NCI-H446 treated with DMSO at 0.1 percent for 48 hours (cell line): ENCODE data around the gene CACNA1C.

Source experiments
- DNase-seq: peaks from one replicate; lab custom pipeline; 2025; lab: John Stamatoyannopoulos, UW

Gene CACNA1C

DNA sequence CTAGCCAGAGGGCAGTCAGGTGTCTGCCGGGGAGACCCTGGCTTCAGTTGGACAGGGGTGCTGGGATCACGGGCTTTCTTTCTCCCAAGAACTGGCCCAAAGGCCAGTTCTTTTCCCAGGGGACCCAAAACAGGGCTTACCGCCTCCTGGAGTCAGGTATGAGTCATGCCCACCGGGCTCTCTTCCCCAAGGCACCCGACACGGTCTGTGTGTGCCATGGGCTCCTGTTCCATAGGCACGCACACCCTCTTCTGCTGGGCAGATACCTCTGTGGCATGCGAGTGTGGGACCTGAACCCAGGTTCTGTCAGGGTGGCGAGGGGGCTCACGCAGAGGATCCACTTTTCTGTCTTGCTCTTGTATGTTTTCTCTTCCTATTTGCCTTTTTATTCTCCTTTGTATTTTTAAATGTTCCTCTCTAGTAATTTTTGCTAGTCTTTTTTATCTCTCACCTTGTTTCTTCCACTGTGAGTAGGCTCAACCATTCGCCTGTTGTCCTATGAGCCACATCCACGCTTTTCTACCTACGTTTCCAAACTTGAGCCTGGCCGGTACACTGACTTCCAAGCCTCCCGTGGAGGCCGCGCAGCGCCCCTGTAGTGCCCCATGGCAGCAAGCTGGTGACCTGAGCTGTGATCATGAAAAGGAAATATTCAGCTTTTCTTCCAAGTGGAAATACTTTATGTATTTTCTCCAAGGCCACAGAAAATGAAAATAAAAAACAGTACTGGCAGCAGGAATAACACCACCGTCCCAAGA is 362.2 kb downstream of the CACNA1C start:
- no peak for DNase-seq

DNA sequence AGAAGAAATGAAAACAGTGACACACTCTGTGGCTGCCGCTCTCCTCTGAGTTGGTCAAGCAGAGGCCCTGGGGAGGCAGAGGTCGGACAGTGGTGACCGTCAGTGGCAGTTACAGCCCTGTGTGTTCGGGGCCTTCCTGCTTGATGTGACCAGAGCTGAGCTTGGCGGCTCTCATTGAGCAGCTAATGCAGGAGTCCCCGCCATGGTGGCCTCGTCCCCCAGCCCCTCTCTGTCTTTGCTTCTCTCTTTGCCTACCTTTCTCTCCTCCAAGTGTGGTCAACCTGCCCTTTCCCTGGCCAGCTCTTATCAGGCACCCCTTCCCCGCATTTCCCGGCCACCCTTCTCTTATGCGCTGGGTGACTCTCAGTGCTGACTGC is 362.8 kb downstream of the CACNA1C start:
- no peak for DNase-seq

DNA sequence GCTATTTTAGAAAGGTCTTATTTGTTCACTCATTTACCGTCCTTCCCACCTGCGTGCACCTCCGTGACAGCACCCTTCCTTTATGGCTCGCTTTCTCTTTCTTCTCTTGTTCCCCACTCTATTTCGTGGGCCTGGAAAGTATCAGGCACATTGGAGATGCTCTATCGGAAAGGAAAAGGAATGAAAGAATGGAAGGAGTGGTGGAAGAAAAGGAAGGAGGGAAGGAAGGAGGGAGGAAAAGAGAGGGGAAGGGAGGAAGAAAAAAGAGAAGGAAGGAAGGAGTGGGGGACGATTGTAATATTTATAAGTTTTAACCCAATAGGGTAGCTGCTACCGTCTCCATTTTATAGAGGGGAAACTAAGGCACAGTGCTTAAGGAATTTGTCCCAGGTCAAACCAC is 363.4 kb downstream of the CACNA1C start:
- no peak for DNase-seq

DNA sequence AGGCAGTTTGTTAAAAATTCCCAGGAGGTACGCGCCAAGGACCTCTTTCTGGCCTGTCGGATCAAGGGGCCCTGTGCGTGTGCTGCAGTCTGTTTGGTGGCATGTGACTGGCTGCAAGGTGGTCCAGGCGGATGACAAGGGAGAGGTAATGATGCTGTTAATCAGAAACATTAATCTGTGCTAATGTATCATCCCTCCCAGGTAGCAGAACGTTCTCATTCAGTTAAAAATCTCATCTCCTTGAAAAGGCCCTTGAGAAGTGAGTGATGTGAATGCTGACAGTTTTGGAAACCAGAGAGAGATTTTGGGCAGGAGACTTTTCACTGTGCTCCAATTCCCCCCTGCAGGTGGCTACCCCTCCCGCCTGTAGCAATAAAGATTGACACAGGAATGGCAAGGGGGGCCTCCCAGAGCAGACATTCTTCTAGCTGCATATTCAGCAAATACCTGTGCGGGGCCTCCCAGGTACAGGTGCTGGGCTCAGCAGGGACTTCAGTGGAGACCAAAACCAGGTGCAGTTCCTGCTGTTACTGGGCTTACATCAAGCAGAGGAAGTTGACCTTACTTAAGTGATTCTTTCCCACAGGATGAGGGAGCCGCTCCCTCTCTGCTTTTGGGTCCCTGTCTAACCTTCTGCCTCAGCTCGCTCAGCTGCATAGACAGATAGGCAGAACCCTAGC is 364.8 kb downstream of the CACNA1C start:
- DNase-seq = no peak

DNA sequence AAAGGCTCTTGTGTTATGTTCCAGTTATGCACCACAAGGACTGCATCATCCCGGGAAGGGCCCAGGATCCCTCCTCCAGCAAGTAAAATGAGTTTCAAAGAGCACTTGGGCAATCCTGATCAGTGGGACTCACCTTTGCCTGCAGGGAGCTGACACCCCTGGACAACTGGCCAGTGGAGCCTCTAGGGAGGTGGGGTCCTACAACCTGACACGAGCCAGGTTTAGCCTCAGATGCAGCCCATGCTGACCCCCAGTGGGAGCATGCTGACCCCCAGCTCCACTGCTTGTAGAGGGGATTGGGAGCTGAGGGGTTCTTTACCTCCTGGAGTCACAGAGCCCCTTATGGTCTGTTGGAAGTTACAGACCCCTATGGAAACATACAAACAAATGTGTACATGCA is 365.8 kb downstream of the CACNA1C start:
- no peak for DNase-seq

DNA sequence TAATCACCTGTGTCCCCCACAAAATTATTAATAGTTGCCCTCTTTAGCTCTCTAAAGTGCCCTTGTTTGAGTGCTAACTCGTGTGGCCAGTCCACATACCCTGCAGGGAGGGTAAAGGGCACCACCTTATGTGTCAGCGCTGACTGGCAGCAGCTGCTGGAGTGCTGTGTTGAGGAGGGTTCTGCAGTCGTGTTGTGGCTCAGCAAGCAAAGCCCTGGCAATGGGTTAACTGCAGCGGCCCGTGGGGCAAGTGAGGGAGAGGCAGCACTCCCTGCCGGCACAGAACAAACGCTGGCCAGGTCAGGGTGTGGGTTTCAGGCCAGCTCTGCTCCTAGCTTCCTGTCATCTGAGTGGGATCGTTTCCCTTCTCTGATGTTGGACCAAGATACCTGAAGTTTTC is 369.8 kb downstream of the CACNA1C start:
- DNase-seq = no peak

DNA sequence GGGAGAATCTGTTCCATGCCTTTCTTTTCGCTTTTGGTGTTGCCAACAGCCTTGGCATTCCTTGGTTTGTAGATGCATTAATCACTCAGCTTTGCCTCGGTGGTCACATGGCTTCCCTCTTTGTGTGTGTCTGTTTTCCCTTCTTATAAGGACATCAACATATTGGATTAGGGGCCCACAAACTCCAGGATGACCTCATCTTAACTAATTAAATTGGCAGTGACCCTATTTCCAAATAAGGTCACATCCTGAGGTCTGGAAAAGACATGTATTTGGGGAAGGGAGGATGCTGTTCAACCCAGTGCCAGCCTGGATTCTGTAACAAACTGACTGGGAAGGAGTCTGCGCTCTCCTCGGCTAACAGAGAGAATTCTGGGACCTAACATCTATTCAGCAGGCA is 376.2 kb downstream of the CACNA1C start:
- peak; percentile 93 for DNase-seq

DNA sequence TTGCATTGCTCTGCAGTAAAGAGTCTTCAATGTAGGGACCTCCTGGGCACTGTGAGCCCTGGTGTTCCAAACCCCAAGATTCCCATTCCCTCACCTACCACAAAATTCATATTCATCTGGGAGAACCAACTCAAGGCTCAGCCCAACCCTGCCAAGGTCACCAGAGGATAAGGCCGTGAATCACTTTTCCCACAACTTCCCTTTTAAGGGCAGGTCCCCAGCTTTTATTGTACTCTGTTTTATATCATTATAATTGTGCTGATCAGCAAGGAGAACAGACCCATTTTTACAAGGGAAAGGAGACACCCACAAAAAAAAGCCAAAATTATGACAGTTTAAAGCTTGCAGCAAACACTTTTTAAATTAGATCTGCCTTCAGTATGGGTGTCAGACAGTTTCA is 379.0 kb downstream of the CACNA1C start:
- no peak for DNase-seq

DNA sequence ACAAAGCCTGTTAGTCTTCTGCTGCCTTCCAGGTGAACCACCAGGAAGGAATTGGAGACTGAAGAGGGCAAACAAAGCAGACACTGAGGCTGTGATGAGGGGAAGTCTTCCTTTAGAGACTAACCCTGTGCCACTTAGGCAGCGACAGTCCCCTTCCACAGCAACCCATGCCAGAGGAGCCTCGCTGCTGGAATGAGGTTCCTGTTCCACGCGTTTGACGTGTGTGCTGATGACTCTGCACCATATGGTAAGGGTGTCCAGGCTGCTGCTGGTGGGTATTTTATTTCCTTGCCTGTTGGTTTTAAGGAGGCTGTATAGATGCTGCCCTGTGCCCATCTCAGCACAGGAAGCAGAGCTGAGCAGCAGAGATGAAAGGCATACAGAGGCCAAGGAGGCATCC is 380.1 kb downstream of the CACNA1C start:
- DNase-seq = no peak

DNA sequence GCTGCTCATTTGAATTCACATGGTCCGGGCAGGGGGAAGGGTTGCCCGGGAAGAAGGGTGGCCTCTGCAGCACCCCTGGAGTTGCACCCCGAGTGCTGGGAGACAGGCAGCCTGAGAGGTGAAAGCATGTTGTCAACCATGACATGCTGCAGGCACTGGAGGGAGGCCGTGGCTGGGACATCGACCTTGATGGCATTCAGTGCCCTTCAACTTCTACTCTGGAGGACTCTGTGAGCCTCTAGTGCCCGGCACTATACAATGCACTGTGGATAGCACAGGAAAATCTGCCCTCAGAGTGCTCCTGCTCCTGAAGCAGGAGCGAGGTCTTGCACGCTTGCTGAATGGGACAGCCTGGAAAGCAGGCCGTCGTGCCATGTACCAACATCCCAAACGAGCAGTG is 382.7 kb downstream of the CACNA1C start:
- no peak for DNase-seq

DNA sequence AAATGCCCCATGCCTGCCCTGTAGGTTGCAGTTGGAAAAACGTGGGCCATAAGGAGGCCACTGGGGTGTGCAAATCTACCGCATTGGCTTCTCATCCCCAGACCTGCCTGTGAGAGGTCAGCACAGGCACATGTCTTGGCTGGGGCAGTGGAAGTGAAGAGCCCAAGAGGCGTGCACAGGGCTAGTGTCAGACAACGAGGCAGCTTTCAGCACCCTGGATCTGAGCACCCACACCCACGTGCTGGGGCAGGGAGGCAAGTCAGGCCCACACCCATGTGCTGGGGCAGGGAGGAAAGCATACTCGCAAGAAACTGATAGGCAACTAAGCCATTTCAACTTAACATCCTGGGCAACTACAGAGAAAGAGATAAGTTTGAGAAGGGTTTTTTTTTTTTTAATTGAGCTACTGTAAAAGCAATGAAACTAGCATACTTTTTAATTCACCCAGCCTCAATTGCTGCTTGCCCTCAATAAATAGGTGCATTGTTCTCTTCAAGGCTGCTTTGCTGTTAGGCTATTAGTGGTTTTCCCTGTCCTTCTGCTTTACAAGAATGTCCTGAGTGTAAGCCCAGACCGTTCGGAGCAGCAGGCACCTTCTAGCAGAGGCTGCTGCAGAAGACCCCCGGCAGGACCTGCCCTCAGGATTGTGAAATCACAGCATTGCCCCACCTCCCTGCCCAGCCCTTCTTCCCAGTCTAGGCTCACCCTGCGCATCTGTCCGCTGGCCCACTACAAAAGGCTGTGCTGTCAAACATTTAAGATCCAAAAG is 386.7 kb downstream of the CACNA1C start:
- DNase-seq = no peak

DNA sequence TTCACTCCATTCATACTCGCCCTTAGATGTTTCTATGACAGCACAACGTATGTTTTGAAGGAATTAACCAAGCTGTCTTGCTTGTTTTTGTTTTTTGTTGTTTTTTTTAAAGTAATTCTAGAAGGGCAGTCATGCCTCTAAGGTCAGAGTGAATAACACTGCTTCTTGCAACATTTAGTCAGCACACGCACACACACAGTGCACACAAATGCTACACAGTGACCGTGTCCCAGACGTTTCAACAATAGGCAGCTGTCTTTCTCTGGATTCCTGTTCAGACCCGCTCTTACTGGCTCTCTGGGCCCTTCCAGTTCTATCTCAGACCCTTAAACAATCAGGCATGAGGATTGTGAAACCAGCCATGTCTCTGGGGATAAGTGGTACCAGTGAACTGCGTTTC is 391.0 kb downstream of the CACNA1C start:
- no peak for DNase-seq

DNA sequence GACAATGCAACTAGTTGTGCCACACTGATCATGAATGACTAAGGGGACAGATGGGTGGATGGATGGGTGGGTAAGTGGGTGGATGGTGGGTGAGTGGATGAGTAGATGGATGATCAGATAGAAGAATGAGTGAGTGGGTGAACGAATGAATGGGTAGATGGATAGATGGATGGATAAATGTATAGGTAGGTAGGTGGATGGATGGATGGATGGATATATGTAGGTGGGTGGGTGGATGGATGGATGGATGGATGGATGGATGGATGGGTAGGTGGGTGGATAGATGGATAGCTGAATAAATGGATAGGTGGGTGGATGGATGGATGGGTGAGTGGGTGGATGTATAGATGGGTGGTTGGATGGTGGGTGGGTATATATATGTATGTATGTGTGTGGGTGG is 393.2 kb downstream of the CACNA1C start:
- no peak for DNase-seq

DNA sequence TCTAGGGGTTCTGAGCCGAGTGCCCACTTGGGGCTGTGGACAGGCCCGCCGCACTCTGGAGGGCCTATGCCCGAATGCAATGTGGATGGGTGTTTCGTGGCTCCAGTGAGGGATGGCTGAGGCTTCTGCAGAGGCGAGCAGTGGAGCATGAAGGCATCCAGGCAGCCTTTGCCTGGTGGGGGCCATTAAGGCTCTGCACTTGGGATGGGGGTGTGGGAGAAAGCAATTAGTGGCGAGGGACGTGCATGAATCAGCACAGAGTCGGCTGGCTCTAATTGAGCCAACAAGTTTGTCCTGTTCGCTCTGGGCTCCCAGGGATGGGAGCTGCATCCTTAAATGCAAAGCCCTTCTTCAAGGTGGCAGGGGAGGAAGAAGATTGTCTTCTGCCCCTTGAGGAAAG is 395.1 kb downstream of the CACNA1C start:
- peak; percentile 13 for DNase-seq

DNA sequence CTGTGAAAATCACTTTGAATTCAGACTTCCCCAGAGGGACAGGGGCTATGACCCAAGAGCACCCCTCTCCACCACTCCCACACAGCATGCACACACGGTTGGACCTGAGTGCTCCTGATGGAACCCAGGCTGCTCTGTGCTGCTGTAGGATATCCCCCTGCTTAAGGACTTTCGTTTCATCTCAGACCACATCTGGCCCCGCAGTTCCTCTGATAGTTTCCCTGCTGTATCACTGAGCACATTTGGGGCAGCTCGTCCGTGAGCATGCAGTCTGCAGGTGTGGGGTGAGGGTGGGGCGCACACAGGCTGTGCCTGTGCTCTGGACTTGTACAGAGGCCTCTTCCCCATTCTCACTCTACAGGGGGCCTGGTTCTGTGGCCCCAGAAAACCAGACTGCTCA is 396.8 kb downstream of the CACNA1C start:
- no peak for DNase-seq

DNA sequence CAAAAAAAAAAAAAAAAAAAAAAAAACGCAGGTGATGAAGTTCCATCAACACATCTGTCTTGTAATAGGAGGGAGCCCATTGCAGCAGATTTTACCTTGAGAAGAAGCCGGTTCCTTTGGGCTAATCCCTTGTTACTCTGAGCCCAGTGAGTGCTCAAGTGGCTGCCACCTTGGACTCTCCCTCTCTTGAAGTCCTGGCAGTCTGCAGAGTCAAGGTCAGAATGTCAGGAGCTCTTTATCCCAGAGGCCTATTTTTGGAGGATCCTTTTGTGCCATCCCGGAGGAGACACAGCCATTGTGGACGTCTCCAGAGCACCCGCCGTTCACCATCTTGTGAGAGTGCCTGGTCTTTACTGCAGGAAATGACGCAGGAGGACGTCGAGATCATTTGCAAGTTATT is 397.8 kb downstream of the CACNA1C start:
- no peak for DNase-seq

DNA sequence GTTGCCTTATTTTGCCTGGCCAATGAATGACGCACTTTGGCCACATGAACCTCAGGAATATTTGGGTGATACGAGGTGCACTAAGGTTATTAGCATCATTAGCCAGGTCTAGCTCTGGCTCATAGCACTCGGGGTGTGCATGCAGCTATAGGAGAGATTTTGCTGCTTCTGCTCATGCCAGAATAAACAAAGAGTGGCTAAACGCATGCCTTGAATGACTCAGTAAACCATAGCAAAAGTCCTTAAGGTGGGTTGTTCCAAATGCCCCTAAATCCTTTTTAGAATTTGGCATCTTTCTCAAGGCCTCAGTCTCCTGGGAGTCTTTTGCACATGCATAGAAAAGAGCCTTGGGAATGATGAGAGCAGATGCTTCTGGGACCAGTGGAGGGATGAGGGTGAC is 398.2 kb downstream of the CACNA1C start:
- DNase-seq = no peak

DNA sequence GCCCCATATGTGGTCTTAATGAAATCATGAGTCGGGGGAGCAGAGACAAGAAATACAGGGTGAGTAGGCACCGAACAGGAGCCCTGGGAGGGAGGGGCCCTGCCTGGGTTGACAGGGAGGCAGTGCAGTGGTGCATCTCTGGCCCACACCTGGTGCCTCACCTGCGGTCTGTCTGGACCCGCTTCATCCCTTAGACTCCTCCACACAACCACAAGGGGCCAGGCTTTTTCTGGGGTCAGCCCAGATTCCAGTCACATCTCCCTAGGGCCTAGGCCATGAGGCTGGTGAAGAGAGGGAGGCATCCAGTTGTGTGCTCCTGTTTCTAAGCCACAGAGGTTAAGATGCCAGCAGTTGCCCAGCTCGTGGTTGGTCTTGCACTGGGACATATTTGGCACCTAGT is 398.7 kb downstream of the CACNA1C start:
- no peak for DNase-seq

DNA sequence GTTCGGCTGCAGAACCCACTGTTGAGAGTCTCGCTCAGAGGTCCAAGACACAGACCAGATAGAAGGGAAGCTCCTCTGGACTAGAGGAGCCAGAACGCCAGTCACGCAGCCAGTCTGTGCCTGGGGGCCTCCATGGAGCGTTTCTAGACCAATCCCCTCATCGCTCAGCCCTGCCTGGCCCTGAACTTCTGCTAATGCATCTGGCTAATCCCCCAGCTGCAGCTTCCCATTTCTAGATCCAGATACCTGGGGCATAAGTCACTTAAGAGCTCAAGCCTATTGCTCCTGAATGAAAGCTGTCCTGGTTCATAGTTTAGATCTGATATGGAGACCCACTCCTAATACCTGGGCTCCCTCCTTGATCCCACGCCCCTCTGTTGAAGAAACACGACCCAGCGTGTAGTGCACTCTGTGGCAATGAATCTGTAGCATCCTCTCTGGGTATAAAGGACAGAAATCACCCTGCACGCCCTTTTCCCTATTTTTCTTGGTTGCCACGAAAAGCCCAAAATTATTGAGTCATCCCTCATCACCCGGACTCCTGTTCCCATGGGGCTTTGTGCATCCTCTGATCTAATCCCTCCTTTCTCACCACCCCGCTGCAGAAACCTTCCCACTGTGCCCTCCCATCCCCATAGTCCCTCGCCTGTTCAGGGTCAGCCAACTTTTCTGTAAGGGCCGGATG is 400.4 kb downstream of the CACNA1C start:
- DNase-seq = no peak

DNA sequence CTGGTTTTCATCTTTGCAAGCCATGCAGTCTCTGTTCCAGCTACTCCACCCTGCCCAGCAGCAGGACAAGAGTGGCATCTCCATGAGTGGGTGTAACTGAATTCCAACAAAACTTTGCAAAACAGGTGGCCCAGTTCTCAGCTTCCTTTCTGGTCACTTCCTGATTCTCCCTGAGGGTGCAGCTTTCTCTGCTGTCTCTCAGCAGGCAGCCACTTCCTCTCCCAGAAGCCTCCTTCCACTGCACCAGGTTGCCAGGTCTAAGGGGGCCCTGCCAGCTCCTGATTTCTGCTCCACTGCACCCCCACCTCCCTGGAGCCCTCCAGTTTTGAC is 400.9 kb downstream of the CACNA1C start:
- no peak for DNase-seq

DNA sequence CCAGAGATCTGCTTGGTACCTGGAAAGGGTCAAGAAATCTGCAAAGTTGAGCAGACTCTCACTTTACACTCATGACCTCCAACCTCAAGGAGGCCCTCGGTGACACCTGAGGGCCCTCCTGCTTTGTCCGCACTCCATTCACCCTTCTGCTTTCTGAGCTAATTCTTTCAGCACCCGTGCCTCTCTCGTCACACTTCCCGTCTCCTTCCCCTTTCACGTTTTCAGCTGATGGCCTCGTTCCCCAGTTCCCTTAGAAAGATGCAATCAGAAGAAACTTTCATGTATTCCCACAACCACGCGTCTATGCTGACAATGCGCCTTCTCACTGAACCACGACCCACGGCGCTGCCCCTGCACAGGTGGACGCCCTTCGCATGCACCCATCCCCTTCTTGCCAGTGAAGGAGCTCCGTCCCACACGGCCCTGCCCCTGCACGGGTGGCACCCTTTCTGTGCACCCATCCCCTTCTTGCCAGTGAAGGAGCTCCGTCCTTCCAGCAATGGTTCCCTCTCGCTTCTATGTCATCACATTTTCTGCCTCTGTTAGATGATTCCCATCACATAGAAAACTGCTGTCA is 401.9 kb downstream of the CACNA1C start:
- DNase-seq = no peak

DNA sequence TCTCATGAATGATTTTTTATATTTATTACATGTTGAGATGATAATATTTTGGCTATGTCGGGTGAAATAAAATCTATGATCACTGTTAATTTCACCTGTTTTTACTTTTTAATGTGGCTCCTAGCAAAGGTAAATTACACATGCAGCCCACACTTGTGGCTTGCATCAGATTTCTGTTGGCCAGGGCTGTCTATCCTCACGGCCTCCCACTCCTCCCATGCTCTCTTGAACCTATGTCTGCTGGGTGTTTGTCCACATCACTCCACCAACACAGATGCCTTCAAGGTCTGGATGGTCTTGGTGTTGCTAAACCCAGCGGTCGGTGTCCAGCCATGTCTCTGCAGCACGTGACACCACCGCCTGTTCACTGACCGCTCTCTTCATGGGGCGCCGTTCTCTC is 402.6 kb downstream of the CACNA1C start:
- DNase-seq = no peak
